ENCODE data around the gene RBM33. TPM values are rescaled to one million over a fixed set of nuclear protein-coding genes. Genes with fewer than 3 reads are reported as not detected.

Gene RBM33
- total and polyA plus RNA-seq, 2 of the 8 experiments (the other 6 are each of a cell fraction or from before 2014, with no cell fraction given): 16.5 to 64.6 TPM

DNA sequence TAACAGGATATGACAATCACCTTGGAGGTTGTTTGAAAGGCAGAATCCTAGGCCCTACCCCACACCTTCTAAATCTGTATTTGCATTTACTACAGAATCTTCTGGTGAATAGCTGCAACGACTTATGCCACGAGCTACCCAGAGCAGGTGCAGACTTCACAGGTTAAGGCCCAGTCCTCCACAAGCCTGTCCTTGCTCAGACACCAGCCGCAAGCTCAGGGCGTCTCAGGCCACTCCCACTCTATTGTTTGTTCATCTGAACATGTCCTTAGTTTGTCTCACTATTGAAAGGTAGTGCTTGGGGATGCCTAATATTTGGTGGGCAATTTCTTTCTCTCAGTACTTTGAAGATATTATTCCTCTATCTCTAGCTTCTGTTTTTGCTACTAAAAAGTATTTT lies 18.9 kb upstream of the RBM33 start:
- no peak overlapping the region for H4K91ac ChIP-seq (replicated peaks; ENCODE audit: insufficient read length, low read length)
- no peaks in the 10 kb centered on the region for H3K79me1 ChIP-seq (ENCODE audit: low read depth, low read length)
- FAIRE-seq (no peak), DNase-seq (ENCODE audit: low read depth in 1 of 2, low spot score in 2 of 2) (no peak)
- no peaks in the 10 kb centered on the region; the same call in 1 of the 2 replicates for H3K23me2 ChIP-seq (ENCODE audit: low read depth, low read length)
- ChIA-PET POLR2A (ENCODE audit: partially characterized antibody) (no interaction called here), CTCF (ENCODE audit: partially characterized antibody) (interaction anchor here (1.2 kb wide), 1 partner anchor 15 kb away, joined by 3 read pairs; no protein-coding TSS in a partner anchor)
- no peaks in the 10 kb centered on the region for H3K79me2 ChIP-seq (ENCODE audit: control insufficient read depth in 1 of 2, insufficient read depth in 2 of 2, low read length in 2 of 2)
- H2AFZ ChIP-seq (ENCODE audit: low read length): no peak overlapping the region
- no peaks in the 10 kb centered on the region for H3K36me3 ChIP-seq (ENCODE audit: control insufficient read depth in 2 of 4, insufficient read depth in 4 of 4, low read length in 3 of 4)
- H3K18ac ChIP-seq (ENCODE audit: extremely low read depth, low read length): no peak overlapping the region
- no peak overlapping the region for H3K27ac ChIP-seq (ENCODE audit: low read depth, low read length)
- no peak overlapping the region for H4K5ac ChIP-seq (ENCODE audit: insufficient read length, low read depth, low read length)
- no peaks in the 10 kb centered on the region for H3K27me3 ChIP-seq (replicated peaks in 1 of 4; ENCODE audit: control insufficient read depth in 3 of 4, extremely low read depth in 1 of 4, insufficient read depth in 3 of 4, low read length in 3 of 4)
- H2BK12ac ChIP-seq (ENCODE audit: low read depth, low read length): no peak overlapping the region
- no peak overlapping the region for H3K9ac ChIP-seq (replicated peaks in 1 of 4; ENCODE audit: extremely low read depth in 1 of 4, low read depth in 3 of 4, low read length in 3 of 4)
- H2BK5ac ChIP-seq (ENCODE audit: low read depth, low read length): no peak overlapping the region
- no peak overlapping the region for H3K4me2 ChIP-seq (ENCODE audit: insufficient read depth in 1 of 2, low read depth in 2 of 2, low read length in 2 of 2)
- H2BK120ac ChIP-seq (replicated peaks; ENCODE audit: low read depth, low read length): no peak overlapping the region
- H3K9me3 ChIP-seq (ENCODE audit: insufficient read depth in 2 of 2, low read depth in 1 of 2, low read length in 1 of 2): peaks cover 0 to 3% of the 10 kb centered on the region in 2 experiments; a peak in 2 of 4 replicates
- H4K20me1 ChIP-seq (replicated peaks in 1 of 2; ENCODE audit: control insufficient read depth in 1 of 2, insufficient read depth in 2 of 2, low read length in 2 of 2): no peaks in the 10 kb centered on the region
- H3K23ac ChIP-seq (ENCODE audit: insufficient read length): no peak overlapping the region
- TF ChIP-seq KDM4A (IDR thresholded peaks at IDR 0.05; ENCODE audit: low read depth, low read length, severe bottlenecking) (no peak), EP300 (IDR thresholded peaks at IDR 0.05; ENCODE audit: borderline replicate concordance in 1 of 2, low read depth in 2 of 2, low read length in 2 of 2) (no peak), TEAD4 (IDR thresholded peaks at IDR 0.05; ENCODE audit: low read depth, low read length) (no peak), SP2 (IDR thresholded peaks at IDR 0.05; ENCODE audit: low read length) (no peak), CHD2 (IDR thresholded peaks at IDR 0.05; ENCODE audit: low read length) (no peak)
- TF ChIP-seq, protein P1, sequence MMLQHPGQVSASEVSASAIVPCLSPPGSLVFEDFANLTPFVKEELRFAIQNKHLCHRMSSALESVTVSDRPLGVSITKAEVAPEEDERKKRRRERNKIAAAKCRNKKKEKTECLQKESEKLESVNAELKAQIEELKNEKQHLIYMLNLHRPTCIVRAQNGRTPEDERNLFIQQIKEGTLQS (IDR thresholded peaks at IDR 0.05; ENCODE audit: insufficient read depth, low read depth, low read length): no peak
- H3K4me3 ChIP-seq (ENCODE audit: extremely low read depth in 1 of 4, insufficient read depth in 2 of 4, low read depth in 3 of 4, low read length in 4 of 4): no peak overlapping the region
- H3K4me1 ChIP-seq (replicated peaks in 1 of 4; ENCODE audit: control insufficient read depth in 3 of 4, insufficient read depth in 4 of 4, low read length in 3 of 4): no peaks in the 10 kb centered on the region
- 76% methylated on average over 4 of the region's 4 CpGs; no CpG with 5 or more reads in 1 of the 2 experiments for WGBS, 2 experiments (ENCODE audit: extremely low coverage in 1 of 2, insufficient coverage in 1 of 2, insufficient read length in 1 of 2, insufficient replicate concordance in 2 of 2, low coverage in 1 of 2, low lambda C conversion rate in 2 of 2, missing lambda C conversion rate in 1 of 2)
- no peak overlapping the region for H3K14ac ChIP-seq (ENCODE audit: insufficient read length)
- no peak overlapping the region for H2AK5ac ChIP-seq (ENCODE audit: low read depth, low read length)
- H4K8ac ChIP-seq (ENCODE audit: extremely low read depth, insufficient read depth, low read length): no peak overlapping the region
- H3K4ac ChIP-seq (replicated peaks; ENCODE audit: insufficient read length, low read depth, low read length): no peak overlapping the region
- H2BK15ac ChIP-seq (ENCODE audit: low read length): no peak overlapping the region
- no peak overlapping the region for H3K56ac ChIP-seq (replicated peaks; ENCODE audit: insufficient read length, low read depth, low read length)
- H2BK20ac ChIP-seq (ENCODE audit: low read length): no peak overlapping the region
